PC-3 (cell line): Measurements from ENCODE around the gene LIG1.

Source experiments
- EZH2 ChIP-seq: fragments of 300-600 bp; sonication (generic); IDR thresholded peaks from one replicate; pipeline ENCODE4 v1.6.1; 2017; ENCODE audit warnings: antibody characterized with exemption, mild to moderate bottlenecking, low read length; ENCODE audit not compliant: unreplicated experiment
- EZH2phosphoT487 ChIP-seq: fragments of 300-600 bp; sonication (generic); IDR thresholded peaks from 2 replicates; pipeline ENCODE4 v1.6.1; 2018; ENCODE audit warnings: mild to moderate bottlenecking, antibody characterized with exemption, low read length, borderline replicate concordance
- TF ChIP-seq, protein P1 (sequence below): fragments of 300-600 bp; sonication (generic); conservative IDR thresholded peaks from 2 replicates; pipeline ENCODE4 v1.5.1; 2017; ENCODE audit warnings: antibody characterized with exemption, low read depth, mild to moderate bottlenecking, low read length

DNA sequence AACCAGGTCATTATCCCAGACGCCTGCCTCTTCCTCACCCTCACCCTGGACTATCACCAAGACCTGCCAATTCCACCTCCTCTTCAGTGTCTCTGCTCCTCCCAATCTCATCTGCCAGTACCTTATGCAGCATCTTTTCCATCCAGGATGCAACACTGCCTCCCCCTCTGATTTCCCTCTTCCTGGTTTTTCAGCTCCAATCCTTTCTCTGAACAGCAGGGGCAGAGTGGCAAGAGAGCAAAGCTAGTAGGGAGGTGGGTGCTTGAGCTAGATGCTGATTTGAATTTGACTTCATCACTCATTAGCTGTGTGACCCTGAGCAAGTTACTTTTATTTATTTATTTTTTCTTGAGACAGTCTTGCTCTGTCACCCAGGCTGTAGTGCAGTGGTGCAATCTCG lies 100.7 kb downstream of the LIG1 start:
- TF ChIP-seq, protein P1, sequence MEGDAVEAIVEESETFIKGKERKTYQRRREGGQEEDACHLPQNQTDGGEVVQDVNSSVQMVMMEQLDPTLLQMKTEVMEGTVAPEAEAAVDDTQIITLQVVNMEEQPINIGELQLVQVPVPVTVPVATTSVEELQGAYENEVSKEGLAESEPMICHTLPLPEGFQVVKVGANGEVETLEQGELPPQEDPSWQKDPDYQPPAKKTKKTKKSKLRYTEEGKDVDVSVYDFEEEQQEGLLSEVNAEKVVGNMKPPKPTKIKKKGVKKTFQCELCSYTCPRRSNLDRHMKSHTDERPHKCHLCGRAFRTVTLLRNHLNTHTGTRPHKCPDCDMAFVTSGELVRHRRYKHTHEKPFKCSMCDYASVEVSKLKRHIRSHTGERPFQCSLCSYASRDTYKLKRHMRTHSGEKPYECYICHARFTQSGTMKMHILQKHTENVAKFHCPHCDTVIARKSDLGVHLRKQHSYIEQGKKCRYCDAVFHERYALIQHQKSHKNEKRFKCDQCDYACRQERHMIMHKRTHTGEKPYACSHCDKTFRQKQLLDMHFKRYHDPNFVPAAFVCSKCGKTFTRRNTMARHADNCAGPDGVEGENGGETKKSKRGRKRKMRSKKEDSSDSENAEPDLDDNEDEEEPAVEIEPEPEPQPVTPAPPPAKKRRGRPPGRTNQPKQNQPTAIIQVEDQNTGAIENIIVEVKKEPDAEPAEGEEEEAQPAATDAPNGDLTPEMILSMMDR = no peak
- TF ChIP-seq EZH2 = no peak
- TF ChIP-seq EZH2phosphoT487 = no peak
